Stimulated activated CD4-positive, alpha-beta T cell treated with anti-CD3 and anti-CD28 coated beads, Interleukin-15, amount 100 ng/mL, for 48 hours (primary cell): ENCODE data around the gene KCNS3.
"Not testable (repeated sequence)": the region's sequence is repeated elsewhere in the genome, so short reads cannot be mapped to it uniquely, and the experiment has no call there.

Experiments used
- DNase-seq, 2 donors: peaks; one replicate each; pipeline ENCODE4 v3.0.0-alpha.2; 2020; ENCODE audit warnings: low read depth in 2 of 2

The KCNS3 gene

DNA sequence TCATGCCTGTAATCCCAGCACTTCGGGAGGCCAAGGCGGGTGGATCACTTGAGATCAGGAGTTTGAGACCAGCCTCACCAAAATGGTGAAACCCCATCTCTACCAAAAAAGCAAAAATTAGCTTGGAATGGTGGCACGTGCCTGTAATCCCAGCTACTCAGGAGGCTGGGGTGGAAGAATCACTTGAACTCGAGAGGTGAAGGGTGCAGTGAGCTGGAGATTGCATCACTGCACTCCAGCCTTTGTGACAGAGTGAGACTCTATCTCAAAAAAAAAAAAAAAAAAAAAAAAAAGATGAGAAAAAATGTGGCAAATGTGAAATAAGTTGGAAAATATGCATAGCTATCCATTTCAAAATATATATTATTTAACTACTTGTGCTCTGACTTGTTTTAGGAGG is 65.0 kb downstream of the KCNS3 start:
- no peak for DNase-seq

DNA sequence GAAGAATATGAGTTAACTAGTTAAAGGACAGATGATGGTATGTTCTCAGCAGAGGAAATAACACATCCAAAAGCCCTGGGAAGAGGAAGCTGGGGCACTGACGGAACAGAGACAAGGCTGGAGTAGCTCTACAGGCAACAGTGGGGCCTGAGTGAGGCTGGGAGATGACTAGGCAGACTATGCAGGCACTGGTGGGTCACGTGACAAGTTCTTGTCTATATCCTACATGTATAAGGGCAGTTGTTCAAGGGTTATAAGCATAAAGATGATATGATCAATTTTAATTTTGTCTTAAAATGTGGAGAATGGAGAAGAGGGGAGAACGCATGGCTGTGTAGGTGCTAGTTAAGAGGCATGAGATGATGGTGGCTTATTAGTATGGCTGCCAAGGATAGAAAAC is 68.6 kb downstream of the KCNS3 start:
- DNase-seq = no peak

DNA sequence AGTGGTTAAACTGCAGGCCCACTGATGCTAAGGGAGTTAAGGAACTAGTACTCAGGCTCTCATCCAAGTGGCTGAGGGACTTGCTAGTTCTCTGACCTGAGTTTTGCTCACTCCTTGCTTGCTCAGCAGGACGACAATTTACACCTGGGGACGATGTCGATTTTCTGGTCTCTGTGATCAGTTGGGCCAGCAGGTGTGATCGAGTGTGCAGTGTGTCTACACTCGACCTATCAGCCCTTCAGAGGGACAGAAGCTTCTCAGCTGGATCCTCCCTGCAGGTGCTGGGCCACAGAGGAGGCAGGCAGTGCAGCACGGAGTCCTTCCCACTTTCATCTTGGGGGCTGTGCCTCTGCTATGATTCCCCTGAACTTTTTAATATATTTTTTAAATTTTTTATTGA is 71.5 kb downstream of the KCNS3 start:
- no peak for DNase-seq

DNA sequence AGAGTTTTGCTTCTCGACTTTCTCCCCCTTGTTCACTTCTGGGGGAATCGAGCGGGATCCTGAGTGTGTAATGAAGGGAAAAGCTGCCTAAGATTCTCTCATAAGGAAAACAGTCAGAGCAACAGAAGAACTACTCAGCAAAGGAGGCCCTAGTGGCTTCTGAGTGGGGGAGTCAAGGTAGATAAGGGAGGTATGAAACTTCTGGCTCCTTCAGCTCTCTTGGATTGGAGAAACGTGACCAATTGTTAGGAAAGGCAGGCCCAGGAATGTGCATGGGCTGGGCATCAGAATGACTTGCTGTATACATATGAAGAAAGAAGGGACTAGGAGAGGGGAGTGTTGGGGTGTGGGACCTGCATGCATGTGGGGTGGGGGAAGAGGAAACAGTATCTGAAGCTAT is 73.1 kb downstream of the KCNS3 start:
- DNase-seq = no peak

DNA sequence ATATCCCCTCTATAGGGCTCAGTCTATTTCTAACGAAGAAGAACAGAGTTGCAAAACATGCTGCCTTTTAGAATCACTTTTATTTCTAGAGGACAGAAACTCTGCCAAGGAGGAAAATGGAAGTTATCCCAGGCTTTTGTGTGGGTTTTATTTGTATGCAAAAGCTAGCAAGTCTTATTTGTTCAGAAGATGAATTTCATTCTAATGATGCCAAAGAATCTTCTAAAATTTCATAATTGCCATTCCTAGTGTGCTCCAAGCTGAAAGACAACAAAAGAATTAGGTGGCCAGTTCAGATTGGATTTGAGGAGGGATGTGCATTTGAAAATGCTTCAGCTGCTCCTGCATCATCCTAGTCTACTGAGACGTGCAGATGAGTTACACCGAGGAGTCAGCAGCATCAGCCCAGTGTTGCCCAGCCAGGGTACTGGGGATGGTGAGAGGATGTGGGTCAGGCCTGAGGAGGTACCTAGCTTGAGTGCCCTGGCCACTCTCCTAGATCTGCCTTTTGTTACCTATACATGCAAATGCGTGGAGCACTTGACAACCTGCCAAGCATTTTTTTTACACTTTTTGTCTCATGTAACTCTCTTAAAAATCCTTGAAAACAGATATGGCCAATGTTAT is 80.1 kb downstream of the KCNS3 start:
- DNase-seq = no peak

DNA sequence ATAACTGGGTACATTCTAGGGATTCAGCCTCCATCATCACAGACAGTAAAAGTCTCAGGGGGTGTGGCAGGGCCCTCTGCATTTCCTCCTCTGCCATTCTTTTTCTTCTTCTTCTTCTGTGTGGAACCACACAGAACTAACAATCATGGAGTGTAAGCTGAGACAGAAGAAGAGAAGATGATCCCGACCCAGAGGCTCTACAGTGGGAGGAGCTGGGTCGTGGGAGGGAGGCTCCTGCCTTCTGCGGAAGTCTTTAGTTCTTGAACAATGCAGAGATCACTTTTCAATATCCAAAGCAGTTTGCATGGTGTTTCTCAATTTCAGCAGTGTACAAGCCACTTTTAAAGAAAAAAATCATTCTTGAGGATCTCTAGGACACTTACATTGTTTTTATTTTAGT is 80.9 kb downstream of the KCNS3 start:
- no peak for DNase-seq

DNA sequence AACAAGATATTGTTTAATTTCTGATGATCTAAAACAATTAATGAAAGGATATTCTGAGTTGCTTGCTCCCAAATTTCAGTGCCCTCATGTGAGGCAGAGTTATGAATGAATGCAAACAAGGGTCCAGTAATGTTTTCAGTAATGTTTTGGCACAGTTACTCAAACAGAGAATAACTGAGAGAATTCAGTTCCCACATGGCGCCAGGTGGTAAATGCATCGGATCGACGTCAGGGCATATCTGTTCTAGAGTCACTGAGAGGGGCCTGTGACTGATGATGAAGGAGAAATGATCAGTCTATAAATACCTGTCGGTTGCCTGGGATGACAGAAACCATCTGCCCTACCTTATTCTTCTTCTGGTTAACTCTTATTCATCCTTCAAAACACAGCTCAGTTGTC is 81.4 kb downstream of the KCNS3 start:
- no peak for DNase-seq

DNA sequence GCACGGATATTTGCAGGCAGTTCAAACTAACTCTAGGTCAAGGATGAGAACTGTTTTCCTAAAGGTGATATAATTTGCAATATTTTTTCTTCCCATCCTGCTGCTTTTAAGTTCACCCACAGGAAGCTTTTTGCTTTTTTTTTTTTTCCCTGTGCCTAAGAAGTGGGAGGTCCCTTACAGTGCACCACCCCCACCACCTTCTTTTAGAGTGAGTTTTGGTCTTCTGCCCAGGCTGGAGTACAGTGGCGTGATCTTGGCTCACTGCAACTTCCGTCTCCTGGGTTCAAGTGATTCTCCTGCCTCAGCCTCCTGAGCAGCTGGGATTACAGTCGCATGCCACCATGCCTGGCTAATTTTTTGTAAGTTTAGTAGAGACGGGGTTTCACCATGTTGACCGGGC is 82.5 kb downstream of the KCNS3 start:
- no peak for DNase-seq

DNA sequence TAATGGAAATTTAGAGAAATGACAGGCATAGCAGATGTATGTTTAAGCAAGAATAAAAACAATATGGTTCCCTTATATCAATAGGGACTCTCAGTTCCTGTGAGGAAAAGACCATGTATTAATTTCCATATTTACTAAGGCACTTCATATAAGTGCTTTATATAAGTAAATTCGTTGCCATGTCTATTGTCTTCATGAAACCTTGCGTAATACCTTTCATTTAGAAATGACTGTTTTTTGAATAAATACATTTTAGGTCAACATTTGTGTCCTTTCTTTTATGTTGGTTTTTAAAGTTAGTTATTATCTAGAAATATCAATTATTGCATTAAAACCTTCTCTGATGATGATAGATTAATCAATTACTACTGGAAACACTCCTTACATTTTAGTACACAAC is 83.3 kb downstream of the KCNS3 start:
- no peak for DNase-seq

DNA sequence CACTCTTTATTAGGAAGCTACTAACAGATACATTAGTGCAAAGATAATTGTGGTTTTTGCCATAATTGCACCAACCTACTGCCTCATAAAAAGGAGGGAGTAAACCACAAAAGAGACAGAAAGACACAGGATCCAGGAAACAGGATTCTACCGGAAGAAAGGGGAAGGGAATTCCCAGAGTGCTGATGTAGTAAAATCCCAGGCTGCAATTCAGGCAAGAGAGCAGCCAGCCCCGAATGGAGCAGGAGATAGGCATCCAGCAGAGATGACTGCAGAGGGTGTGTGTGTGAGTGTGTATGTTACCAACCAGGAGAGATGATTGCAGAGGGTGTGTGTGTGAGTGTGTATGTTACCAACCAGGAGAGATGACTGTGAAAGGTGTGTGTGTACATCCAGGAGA is 84.4 kb downstream of the KCNS3 start:
- no peak for DNase-seq

DNA sequence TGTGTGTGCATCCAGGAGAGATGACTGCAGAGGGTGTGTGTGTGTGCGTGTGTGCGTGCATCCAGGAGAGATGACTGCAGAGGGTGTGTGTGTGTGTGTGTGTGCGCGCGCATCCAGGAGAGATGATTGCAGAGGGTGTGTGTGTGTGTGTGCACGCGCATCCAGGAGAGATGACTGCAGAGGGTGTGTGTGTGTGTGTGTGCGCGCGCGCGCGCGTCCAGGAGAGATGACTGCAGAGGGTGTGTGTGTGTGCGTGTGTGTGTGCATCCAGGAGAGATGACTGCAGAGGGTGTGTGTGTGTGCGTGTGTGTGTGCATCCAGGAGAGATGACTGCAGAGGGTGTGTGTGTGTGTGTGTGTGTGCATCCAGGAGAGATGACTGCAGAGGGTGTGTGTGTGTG is 85.1 kb downstream of the KCNS3 start:
- not testable (repeated sequence) for DNase-seq

DNA sequence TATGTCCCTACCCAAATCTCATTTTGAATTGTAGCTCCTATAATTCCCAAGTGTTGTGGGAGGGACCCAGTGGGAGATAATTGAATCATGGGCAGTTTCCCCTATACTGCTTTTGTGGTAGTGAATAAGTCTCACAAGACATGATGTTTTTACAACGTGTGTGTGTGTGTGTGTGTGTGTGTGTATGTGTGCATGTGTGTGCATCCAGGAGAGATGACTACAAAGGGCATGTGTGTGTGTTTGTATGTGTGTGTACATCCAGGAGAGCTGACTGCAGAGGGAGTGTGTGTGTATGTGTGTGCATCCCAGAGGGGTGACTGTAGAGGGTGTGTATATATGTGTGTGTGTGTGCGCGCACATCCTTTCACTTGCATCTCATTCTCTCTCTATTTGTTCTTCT is 86.7 kb downstream of the KCNS3 start:
- DNase-seq = no peak

DNA sequence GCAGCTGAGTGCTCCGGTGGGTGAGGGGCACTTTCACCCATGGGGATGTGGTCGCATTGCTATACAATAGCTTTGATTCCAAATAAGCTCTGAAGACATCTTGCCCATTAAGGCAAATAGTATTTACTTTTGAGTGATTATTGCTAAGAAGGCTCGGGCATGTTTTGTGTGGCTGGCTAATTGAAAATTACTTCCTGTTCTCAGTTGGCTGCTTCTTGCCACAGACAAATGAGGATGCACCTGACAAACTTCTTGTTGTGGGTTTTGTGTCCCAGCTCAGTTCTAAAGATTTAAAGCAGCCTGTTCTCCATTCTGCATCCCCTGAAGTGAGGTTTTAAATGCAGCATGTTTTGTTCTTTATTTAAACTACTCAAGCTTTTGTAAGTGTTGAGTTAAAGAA is 88.3 kb downstream of the KCNS3 start:
- no peak for DNase-seq

DNA sequence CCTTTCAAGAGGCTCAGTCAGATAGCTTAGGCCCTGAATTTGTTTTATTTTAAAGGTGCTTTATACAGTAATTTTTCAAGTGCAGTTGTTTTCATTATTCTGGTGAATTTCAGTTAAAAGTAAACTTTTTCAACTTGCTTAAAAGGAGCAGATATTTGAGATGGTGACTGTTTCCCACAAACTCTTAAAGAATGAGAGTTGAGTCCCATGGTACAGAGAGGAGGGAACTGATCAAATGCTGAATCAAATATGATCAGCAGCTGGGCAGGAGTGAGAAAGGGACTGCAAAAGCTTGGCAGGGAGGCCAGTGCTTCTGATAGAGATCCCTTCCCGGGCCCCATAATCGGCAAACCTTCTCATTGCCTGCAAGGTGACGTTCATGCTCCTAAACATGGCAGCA is 91.2 kb downstream of the KCNS3 start:
- DNase-seq = no peak

DNA sequence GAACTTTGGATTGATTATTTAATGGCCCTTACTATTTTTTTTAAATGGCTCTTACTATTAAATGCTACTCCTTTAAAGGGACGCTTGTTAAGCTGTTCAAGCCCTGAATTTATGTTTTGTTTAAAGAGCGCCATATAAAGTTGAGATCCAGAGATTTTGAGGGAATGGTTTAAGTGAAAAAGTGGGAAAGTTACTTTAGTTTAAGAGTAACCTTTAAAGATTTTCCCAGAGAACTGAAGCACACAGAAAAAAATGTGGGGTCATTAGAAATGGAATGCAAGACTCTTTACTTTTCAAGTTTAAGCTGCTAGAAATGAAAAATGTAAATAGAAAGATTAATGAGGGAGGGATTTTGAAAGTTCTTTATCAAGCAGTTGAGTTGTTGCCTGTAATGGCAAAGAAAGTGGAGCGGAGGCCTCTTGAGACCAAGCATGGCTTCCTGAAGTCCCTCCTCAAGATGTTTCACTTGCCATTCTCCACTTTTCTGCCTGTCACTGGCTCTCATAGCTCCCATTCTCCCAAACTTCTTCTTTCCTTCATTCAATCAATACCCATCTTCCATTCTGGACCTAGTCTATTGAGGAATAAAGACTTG is 93.2 kb downstream of the KCNS3 start:
- DNase-seq = no peak

DNA sequence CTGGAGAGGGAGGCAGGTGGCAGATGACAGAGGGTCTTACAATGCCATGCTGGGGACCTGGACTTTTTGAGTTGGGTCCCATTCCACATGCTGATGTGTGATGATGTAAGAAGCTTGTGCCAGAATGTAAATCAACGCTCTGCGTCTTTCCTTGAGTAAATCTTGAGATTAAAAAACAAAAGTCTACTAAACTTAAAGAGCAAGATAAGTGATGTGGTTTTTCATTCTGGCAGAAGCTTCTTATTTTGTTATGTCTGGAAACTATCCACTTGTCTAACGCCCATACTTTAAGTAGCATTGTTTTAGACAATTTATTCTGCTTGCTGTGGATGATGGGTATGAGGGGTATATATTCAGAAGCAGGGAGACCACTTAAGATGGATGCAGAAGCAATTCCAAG is 94.5 kb downstream of the KCNS3 start:
- no peak for DNase-seq

DNA sequence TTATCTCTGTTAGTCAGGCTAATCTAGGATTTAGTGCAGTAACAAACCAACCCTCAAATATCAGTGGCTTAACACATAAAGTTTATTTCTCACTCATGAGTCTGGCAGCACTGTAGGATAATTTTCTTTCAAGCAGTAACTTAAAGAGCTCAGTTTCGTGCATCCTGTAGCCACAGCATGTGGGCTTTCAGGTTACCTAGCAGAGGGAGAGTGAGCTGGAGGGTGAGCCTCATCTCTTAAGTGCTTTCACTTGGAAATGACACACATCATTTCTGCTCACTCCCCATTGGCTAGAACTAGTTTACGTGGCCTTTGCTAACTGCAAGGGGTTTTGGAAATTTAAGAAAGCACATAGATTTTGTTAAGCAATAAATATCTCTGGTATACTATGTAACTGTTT is 96.9 kb downstream of the KCNS3 start:
- DNase-seq = no peak

DNA sequence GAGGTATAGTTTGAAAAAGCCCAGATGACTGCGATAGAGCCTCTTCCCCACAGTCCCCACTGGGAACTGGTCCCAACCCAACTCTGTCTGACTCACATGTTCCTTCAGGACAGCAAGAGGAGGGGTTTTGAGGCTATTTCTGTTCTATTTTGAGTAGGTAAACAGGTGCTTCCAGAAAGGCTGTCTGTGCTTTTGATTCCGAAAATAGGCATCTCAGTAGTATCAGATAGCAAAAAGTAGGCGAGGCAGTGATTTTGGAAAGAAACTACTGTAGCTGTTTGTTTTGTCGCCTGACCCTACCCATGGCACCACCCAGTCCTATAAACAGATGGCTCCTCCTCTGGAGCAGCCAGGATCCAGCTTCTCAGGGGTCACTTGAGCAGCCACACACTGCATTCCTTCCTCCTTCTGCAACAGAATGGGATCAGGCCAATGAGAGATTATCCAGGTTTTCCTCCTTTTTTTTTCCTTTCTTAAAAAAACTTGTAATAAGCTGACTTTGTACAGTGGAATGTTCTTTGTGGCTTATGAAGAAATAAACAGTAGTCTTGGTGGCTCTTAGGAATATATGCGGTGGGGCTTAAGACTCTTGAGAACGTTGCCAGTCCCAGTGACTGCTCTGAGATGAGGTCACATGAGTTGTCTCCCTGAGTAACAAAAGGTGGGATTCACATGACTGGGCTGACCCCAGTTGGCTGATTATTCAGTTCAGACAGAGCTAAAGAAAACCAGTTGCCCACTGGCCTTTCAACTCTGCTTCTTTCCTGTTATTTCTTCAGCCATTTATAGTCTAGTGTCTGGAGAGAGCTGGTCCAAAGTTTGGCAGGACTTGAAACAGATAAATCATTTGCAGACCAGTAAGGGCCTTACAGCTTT is 98.6 kb downstream of the KCNS3 start:
- no peak for DNase-seq

DNA sequence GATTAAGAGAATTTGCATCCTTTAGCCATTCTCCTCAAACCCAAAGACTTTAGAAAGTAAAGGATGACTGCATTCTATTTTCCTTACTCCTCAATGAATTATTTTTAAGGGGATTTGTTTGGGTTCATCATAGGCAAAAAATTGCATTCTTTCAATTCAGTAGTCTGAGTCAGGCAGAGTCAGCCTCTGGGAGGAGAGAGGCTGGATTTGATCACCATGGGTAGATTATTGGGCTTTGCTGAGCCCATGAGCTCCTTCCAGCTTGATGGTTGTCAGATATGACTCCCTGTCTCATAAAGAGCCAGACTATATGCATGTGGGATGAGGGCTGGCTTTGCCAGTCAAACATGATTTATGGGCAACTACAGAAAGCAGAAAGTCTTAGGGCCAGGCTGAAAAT is 101.2 kb downstream of the KCNS3 start:
- no peak for DNase-seq

DNA sequence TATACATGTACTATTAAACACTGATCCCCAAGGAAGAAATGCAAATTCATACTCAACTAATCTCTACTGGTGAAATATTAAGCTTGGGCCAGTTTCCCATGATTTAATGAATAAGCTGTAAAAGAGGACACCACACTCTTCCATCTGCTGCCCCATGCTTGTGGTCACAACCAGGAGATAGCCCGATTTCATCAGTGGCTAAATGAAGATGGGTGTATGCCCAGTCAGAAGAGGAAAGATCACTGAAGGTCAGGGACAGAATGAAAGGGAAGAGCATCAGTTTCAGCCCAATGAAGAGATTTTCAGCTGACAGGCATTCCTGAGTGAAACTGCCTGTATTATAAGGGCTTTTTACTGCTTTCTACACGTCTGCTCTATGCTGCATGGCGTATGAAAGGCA is 103.5 kb downstream of the KCNS3 start:
- no peak for DNase-seq
